H1 (cell line): Measurements from ENCODE around the gene FOXP2. TPM values are rescaled to one million over a fixed set of nuclear protein-coding genes. Genes with fewer than 3 reads are reported as not detected.

ENCODE experiments used
- CTCF ChIA-PET: fragments of 300-600 bp; sonication (Branson Sonifier 250); formaldehyde crosslinking; loops from one replicate; lab custom pipeline; 2021; ENCODE audit not compliant: partially characterized antibody; lab: Charles Lee
- POLR2A ChIA-PET: fragments of 300-600 bp; sonication (Branson Sonifier 250); formaldehyde crosslinking; loops from one replicate; lab custom pipeline; 2021; ENCODE audit warnings: inconsistent platforms; ENCODE audit not compliant: partially characterized antibody; lab: Charles Lee
- DNase-seq, 2 experiments: peaks; one replicate each; pipeline versions ENCODE4 v3.0.0 to v3.0.0-alpha.2; 2010 to 2022; ENCODE audit warnings: low spot score in 2 of 2, low read depth in 1 of 2, mixed read lengths in 1 of 2
- FAIRE-seq: peaks from 2 replicates; lab custom pipeline; 2011; peaks lifted over from hg19 to GRCh38; lab: Jason Lieb, UNC
- H2AFZ ChIP-seq: 2 replicates; pipeline ENCODE4 v1.8.1; 2012; ENCODE audit warnings: low read length, inconsistent platforms
- H2AK5ac ChIP-seq: 2 replicates; pipeline ENCODE4 v1.6.1; 2013; ENCODE audit warnings: low read depth, low read length
- H2BK120ac ChIP-seq: replicated peaks from 2 replicates; pipeline ENCODE3; 2013; ENCODE audit warnings: low read depth, low read length, inconsistent platforms
- H2BK12ac ChIP-seq: 2 replicates; pipeline ENCODE4 v1.6.1; 2013; ENCODE audit warnings: low read depth, low read length
- H2BK15ac ChIP-seq: 2 replicates; pipeline ENCODE4 v1.6.1; 2013; ENCODE audit warnings: low read length
- H2BK20ac ChIP-seq: 2 replicates; pipeline ENCODE4 v1.6.1; 2013; ENCODE audit warnings: low read length
- H2BK5ac ChIP-seq: 2 replicates; pipeline ENCODE4 v1.6.1; 2013; ENCODE audit warnings: low read depth, low read length
- H3K14ac ChIP-seq: 2 replicates; pipeline ENCODE4 v1.6.1; 2013; ENCODE audit warnings: inconsistent platforms; ENCODE audit not compliant: insufficient read length
- H3K18ac ChIP-seq: 2 replicates; pipeline ENCODE4 v1.6.1; 2013; ENCODE audit warnings: low read length; ENCODE audit errors: extremely low read depth
- H3K23ac ChIP-seq: 2 replicates; pipeline ENCODE4 v1.6.1; 2013; ENCODE audit warnings: inconsistent platforms; ENCODE audit not compliant: insufficient read length
- H3K23me2 ChIP-seq: 2 replicates; pipeline ENCODE4 v1.6.1; 2013; ENCODE audit warnings: low read depth, low read length
- H3K27ac ChIP-seq: 2 replicates; pipeline ENCODE4 v1.6.1; 2011; ENCODE audit warnings: low read depth, low read length, inconsistent platforms
- H3K27me3 ChIP-seq, 4 experiments: replicated peaks in 1 of 4; 1 replicate in 1 of 4; 2 replicates in 3 of 4; pipeline versions ENCODE4 v1.6.1 to v1.8.1; 2011 to 2013; ENCODE audit warnings: low read length in 3 of 4, mild to moderate bottlenecking in 3 of 4, inconsistent platforms in 2 of 4, mixed read lengths in 2 of 4, moderate library complexity in 1 of 4; ENCODE audit not compliant: control insufficient read depth in 3 of 4, insufficient read depth in 3 of 4; ENCODE audit errors: extremely low read depth in 1 of 4
- H3K36me3 ChIP-seq, 4 experiments: 2 replicates each; pipeline versions ENCODE4 v1.6.1 to v1.8.1; 2011 to 2013; ENCODE audit warnings: mild to moderate bottlenecking in 4 of 4, low read length in 3 of 4, moderate library complexity in 2 of 4, control low read depth in 1 of 4, inconsistent platforms in 1 of 4; ENCODE audit not compliant: insufficient read depth in 4 of 4, control insufficient read depth in 2 of 4
- H3K4ac ChIP-seq: replicated peaks from 2 replicates; pipeline ENCODE3; 2013; ENCODE audit warnings: low read length, low read depth, mixed read lengths, inconsistent platforms; ENCODE audit not compliant: insufficient read length
- H3K4me1 ChIP-seq, 4 experiments: replicated peaks in 1 of 4; 1 replicate in 1 of 4; 2 replicates in 3 of 4; pipeline versions ENCODE4 v1.6.1 to v1.8.1; 2011 to 2013; ENCODE audit warnings: low read length in 3 of 4, inconsistent platforms in 2 of 4, mixed read lengths in 1 of 4; ENCODE audit not compliant: insufficient read depth in 4 of 4, control insufficient read depth in 3 of 4
- H3K4me2 ChIP-seq, 2 experiments: 2 replicates each; pipeline versions ENCODE4 v1.6.1 to v1.8.1; 2011 to 2013; ENCODE audit warnings: low read depth in 2 of 2, low read length in 2 of 2, control low read depth in 1 of 2, inconsistent platforms in 1 of 2, mild to moderate bottlenecking in 1 of 2; ENCODE audit not compliant: insufficient read depth in 1 of 2
- H3K4me3 ChIP-seq, 4 experiments: fragments of 200-600, 300-600 bp in 1 of 4; sonication (generic), shearing (Covaris generic), sonication (Bioruptor Twin) in 1 of 4; 2 replicates each; pipeline versions ENCODE4 v1.5.1 to v1.8.1; 2011 to 2016; ENCODE audit warnings: low read length in 4 of 4, low read depth in 3 of 4, control low read depth in 2 of 4, inconsistent platforms in 2 of 4, mild to moderate bottlenecking in 2 of 4, mixed read lengths in 1 of 4, moderate library complexity in 1 of 4; ENCODE audit not compliant: insufficient read depth in 2 of 4; ENCODE audit errors: extremely low read depth in 1 of 4
- H3K56ac ChIP-seq: replicated peaks from 2 replicates; pipeline ENCODE3; 2013; ENCODE audit warnings: low read depth, mild to moderate bottlenecking, mixed read lengths, low read length, inconsistent platforms; ENCODE audit not compliant: insufficient read length
- H3K79me1 ChIP-seq: 2 replicates; pipeline ENCODE4 v1.6.1; 2013; ENCODE audit warnings: low read depth, low read length, control low read depth
- H3K79me2 ChIP-seq, 2 experiments: 2 replicates each; pipeline versions ENCODE4 v1.6.1 to v1.8.1; 2012 to 2013; ENCODE audit warnings: low read length in 2 of 2, mild to moderate bottlenecking in 2 of 2, inconsistent platforms in 1 of 2; ENCODE audit not compliant: insufficient read depth in 2 of 2, control insufficient read depth in 1 of 2
- H3K9ac ChIP-seq, 4 experiments: replicated peaks in 1 of 4; 1 replicate in 1 of 4; 2 replicates in 3 of 4; pipeline versions ENCODE4 v1.6.1 to v1.8.1; 2011 to 2013; ENCODE audit warnings: low read depth in 3 of 4, low read length in 3 of 4, control low read depth in 2 of 4, mild to moderate bottlenecking in 2 of 4, moderate library complexity in 2 of 4, inconsistent platforms in 1 of 4; ENCODE audit errors: extremely low read depth in 1 of 4
- H3K9me3 ChIP-seq, 2 experiments: 2 replicates each; pipeline versions ENCODE4 v1.6.1 to v1.8.1; 2012 to 2013; ENCODE audit warnings: mild to moderate bottlenecking in 2 of 2, moderate library complexity in 2 of 2, control low read depth in 1 of 2, inconsistent platforms in 1 of 2, low read depth in 1 of 2, low read length in 1 of 2, mixed read lengths in 1 of 2; ENCODE audit not compliant: insufficient read depth in 2 of 2
- H4K20me1 ChIP-seq, 2 experiments: replicated peaks in 1 of 2; 2 replicates each; pipeline versions ENCODE3 to v1.8.1; 2011 to 2013; ENCODE audit warnings: inconsistent platforms in 2 of 2, low read length in 2 of 2, mild to moderate bottlenecking in 1 of 2; ENCODE audit not compliant: insufficient read depth in 2 of 2, control insufficient read depth in 1 of 2
- H4K5ac ChIP-seq: 2 replicates; pipeline ENCODE4 v1.6.1; 2013; ENCODE audit warnings: low read length, low read depth, mixed read lengths, inconsistent platforms; ENCODE audit not compliant: insufficient read length
- H4K8ac ChIP-seq: 2 replicates; pipeline ENCODE4 v1.8.0; 2013; ENCODE audit warnings: mild to moderate bottlenecking, moderate library complexity, low read length, inconsistent platforms; ENCODE audit not compliant: insufficient read depth; ENCODE audit errors: extremely low read depth
- H4K91ac ChIP-seq: replicated peaks from 2 replicates; pipeline ENCODE3; 2013; ENCODE audit warnings: low read length, mixed read lengths, inconsistent platforms; ENCODE audit not compliant: insufficient read length
- CREB1 ChIP-seq: IDR thresholded peaks from 2 replicates; pipeline ENCODE4 v1.6.1; 2012; ENCODE audit warnings: inconsistent platforms
- HDAC2 ChIP-seq, 2 experiments: fragments of 300-600 bp in 1 of 2; sonication (generic) in 1 of 2; IDR thresholded peaks; 2 replicates each; pipeline ENCODE4 v1.6.1; 2011 to 2012; ENCODE audit warnings: low read depth in 2 of 2, low read length in 2 of 2, mild to moderate bottlenecking in 2 of 2, moderate library complexity in 2 of 2, borderline replicate concordance in 1 of 2, inconsistent platforms in 1 of 2
- HDAC6 ChIP-seq: IDR thresholded peaks from one replicate; pipeline ENCODE4 v1.7.1; 2012; ENCODE audit warnings: low read depth, mild to moderate bottlenecking, inconsistent platforms, low read length, moderate library complexity
- KDM4A ChIP-seq: IDR thresholded peaks from one replicate; pipeline ENCODE4 v1.7.1; 2012; ENCODE audit warnings: low read depth, mild to moderate bottlenecking, moderate library complexity, low read length, inconsistent platforms; ENCODE audit not compliant: severe bottlenecking
- MAFK ChIP-seq: IDR thresholded peaks from 2 replicates; pipeline ENCODE4 v1.6.1; 2012; ENCODE audit warnings: low read depth, mild to moderate bottlenecking, improper control_type of control experiment, low read length
- PHF8 ChIP-seq: fragments of 200-600 bp; sonication (generic); conservative IDR thresholded peaks from 2 replicates; pipeline ENCODE4 v1.7.1; 2012; ENCODE audit warnings: low read depth, mild to moderate bottlenecking, inconsistent platforms, low read length, moderate library complexity
- RAD21 ChIP-seq, 2 experiments: IDR thresholded peaks in 1 of 2; conservative IDR thresholded peaks in 1 of 2; 2 replicates each; pipeline ENCODE4 v1.6.1; 2011; ENCODE audit warnings: low read depth in 2 of 2, low read length in 2 of 2, improper control_type of control experiment in 1 of 2, inconsistent platforms in 1 of 2, mild to moderate bottlenecking in 1 of 2, moderate library complexity in 1 of 2
- RXRA ChIP-seq: IDR thresholded peaks from 2 replicates; pipeline ENCODE4 v1.6.1; 2011; ENCODE audit warnings: low read depth, mild to moderate bottlenecking, low read length, moderate library complexity; ENCODE audit not compliant: insufficient read depth
- SIN3A ChIP-seq, 2 experiments: IDR thresholded peaks in 1 of 2; conservative IDR thresholded peaks in 1 of 2; 2 replicates each; pipeline ENCODE4 v1.6.1; 2011 to 2012; ENCODE audit warnings: low read length in 2 of 2, improper control_type of control experiment in 1 of 2, low read depth in 1 of 2, mild to moderate bottlenecking in 1 of 2
- SP2 ChIP-seq: IDR thresholded peaks from 2 replicates; pipeline ENCODE4 v1.6.1; 2012; ENCODE audit warnings: mild to moderate bottlenecking, low read length, inconsistent platforms
- ZNF274 ChIP-seq: IDR thresholded peaks from 2 replicates; pipeline ENCODE4 v1.7.0; 2012; ENCODE audit warnings: low read length, borderline replicate concordance; ENCODE audit errors: extremely low read depth
- WGBS, 2 experiments: shearing (Covaris generic) in 1 of 2; methylation state at CpG; one replicate each; pipeline versions ENCODE4 v1.1.6 to v1.1.7; 2013 to 2015; ENCODE audit warnings: low lambda C conversion rate in 2 of 2, mixed read lengths in 2 of 2, inconsistent platforms in 1 of 2, low coverage in 1 of 2, missing lambda C conversion rate in 1 of 2; ENCODE audit not compliant: insufficient replicate concordance in 2 of 2, insufficient coverage in 1 of 2, insufficient read length in 1 of 2; ENCODE audit errors: extremely low coverage in 1 of 2, missing lambda C conversion rate in 1 of 2; 5-methylcytosine and 5-hydroxymethylcytosine counted together
- polyA plus RNA-seq, 7 experiments: library from polyadenylated mRNA; depleted of rRNA in 3 of 7; stranded (reverse) in 5 of 7; unstranded in 2 of 7; fragments of >200 nt in 5 of 7; fragments of 200-250 nt in 2 of 7; gene quantifications; 1 replicate in 5 of 7; 2 replicates in 1 of 7; 4 replicates in 1 of 7; pipeline versions ENCODE4 v1.2.1 to v1.2.3, GENCODE V29; 2011 to 2013; ENCODE audit warnings: missing spikeins in 2 of 7, mixed read lengths in 2 of 7
- total RNA-seq: library from RNA; stranded (reverse); fragmentation: NEBNext Ultra II Directional; extraction: Animal tissue kit (Norgen Biotek cat#: 25700); gene quantifications from 2 replicates; pipeline ENCODE4 v1.2.1, GENCODE V29; 2021
- TF ChIP-seq, protein P1 (sequence below): IDR thresholded peaks from 2 replicates; pipeline ENCODE4 v1.6.1; 2012; ENCODE audit warnings: low read length, inconsistent platforms

The FOXP2 gene
- total and polyA plus RNA-seq, 2 of the 8 experiments (the other 6 are each of a cell fraction or from before 2014, with no cell fraction given): 0.09 to 0.43 TPM

DNA sequence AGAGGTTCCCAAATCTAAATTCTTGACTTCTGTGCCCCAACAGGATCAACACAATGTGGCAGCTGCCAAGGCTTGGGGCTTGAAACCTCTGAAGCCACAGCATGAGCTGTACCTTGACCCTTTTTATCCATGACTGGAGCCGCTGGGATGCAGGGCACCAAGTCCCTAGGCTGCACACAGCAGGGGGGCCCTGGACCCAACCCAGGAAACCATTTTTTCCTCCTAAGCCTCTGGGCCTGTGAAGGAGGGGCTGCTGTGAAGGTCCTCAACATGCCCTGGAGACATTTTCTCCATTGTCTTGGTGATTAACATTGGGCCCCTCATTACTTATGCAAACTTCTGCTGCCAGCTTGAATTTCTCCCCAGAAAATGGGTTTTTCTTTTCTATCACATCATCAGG lies 72.6 kb downstream of the FOXP2 start:
- H3K4me1 ChIP-seq: no peaks in the 10 kb centered on the region
- no peak overlapping the region for H4K91ac ChIP-seq
- no peaks in the 10 kb centered on the region for H3K79me2 ChIP-seq
- no peak overlapping the region for H3K9ac ChIP-seq
- no peak overlapping the region for H2BK12ac ChIP-seq
- no peak overlapping the region for H3K18ac ChIP-seq
- no peaks in the 10 kb centered on the region for H3K23me2 ChIP-seq
- H2BK15ac ChIP-seq: no peak overlapping the region
- H3K9me3 ChIP-seq: peaks cover 9 to 17% of the 10 kb centered on the region in 2 experiments
- H2BK5ac ChIP-seq: no peak overlapping the region
- H2AK5ac ChIP-seq: no peak overlapping the region
- H3K56ac ChIP-seq: no peak overlapping the region
- DNase-seq: no peak
- POLR2A ChIA-PET: no interaction called here
- no peak overlapping the region for H3K4me3 ChIP-seq
- no peak overlapping the region for H4K5ac ChIP-seq
- no peak overlapping the region for H2AFZ ChIP-seq
- H3K36me3 ChIP-seq: no peaks in the 10 kb centered on the region
- CTCF ChIA-PET: no interaction called here
- no peaks in the 10 kb centered on the region for H3K79me1 ChIP-seq
- FAIRE-seq: no peak
- no peak overlapping the region for H3K27ac ChIP-seq
- no peak overlapping the region for H3K23ac ChIP-seq
- no peak overlapping the region for H3K4ac ChIP-seq
- no peak overlapping the region for H2BK120ac ChIP-seq
- H2BK20ac ChIP-seq: no peak overlapping the region
- H3K4me2 ChIP-seq: no peak overlapping the region
- 88% methylated on average over 1 of the region's 1 CpG; no CpG with 5 or more reads in 1 of the 2 experiments for WGBS, 2 experiments
- H4K8ac ChIP-seq: no peak overlapping the region
- no peaks in the 10 kb centered on the region for H3K27me3 ChIP-seq
- no peaks in the 10 kb centered on the region for H4K20me1 ChIP-seq
- H3K14ac ChIP-seq: no peak overlapping the region
- TF ChIP-seq KDM4A: no peak
- TF ChIP-seq ZNF274: no peak
- TF ChIP-seq MAFK: no peak
- TF ChIP-seq HDAC2 (IDR thresholded peaks at IDR 0.05; ENCODE audit: borderline replicate concordance in 1 of 2, low read depth in 2 of 2, low read length in 2 of 2): no peak
- no peak for TF ChIP-seq PHF8
- TF ChIP-seq, protein P1, sequence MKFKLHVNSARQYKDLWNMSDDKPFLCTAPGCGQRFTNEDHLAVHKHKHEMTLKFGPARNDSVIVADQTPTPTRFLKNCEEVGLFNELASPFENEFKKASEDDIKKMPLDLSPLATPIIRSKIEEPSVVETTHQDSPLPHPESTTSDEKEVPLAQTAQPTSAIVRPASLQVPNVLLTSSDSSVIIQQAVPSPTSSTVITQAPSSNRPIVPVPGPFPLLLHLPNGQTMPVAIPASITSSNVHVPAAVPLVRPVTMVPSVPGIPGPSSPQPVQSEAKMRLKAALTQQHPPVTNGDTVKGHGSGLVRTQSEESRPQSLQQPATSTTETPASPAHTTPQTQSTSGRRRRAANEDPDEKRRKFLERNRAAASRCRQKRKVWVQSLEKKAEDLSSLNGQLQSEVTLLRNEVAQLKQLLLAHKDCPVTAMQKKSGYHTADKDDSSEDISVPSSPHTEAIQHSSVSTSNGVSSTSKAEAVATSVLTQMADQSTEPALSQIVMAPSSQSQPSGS: no peak
- no peak for TF ChIP-seq RXRA
- no peak for TF ChIP-seq HDAC6
- TF ChIP-seq SIN3A (conservative IDR thresholded peaks at IDR 0.05 in 1 of 2, IDR thresholded peaks at IDR 0.05 in 1 of 2; ENCODE audit: low read depth in 1 of 2, low read length in 2 of 2): no peak
- no peak for TF ChIP-seq CREB1
- TF ChIP-seq SP2: no peak
- no peak for TF ChIP-seq RAD21 (IDR thresholded peaks at IDR 0.05 in 1 of 2, conservative IDR thresholded peaks at IDR 0.05 in 1 of 2; ENCODE audit: low read depth in 2 of 2, low read length in 2 of 2)
